Esophagus squamous epithelium (tissue), 4 donors: Measurements from ENCODE around the gene AGFG1.

Source experiments
- POLR2A ChIP-seq, 4 donors: fragments of 450-650 bp; IDR thresholded peaks; one replicate each; pipeline ENCODE4 v1.6.1; 2017; ENCODE audit warnings: antibody characterized with exemption in 4 of 4, mild to moderate bottlenecking in 4 of 4, moderate library complexity in 3 of 4
- TF ChIP-seq, protein P1 (sequence below), 6 experiments: fragments of 450-650 bp in 4 of 6; fragments of 200-600 bp in 2 of 6; sonication (generic) in 2 of 6; IDR thresholded peaks; one replicate each; pipeline ENCODE4 v1.5.1; 2016 to 2019; ENCODE audit warnings: antibody characterized with exemption in 6 of 6, mild to moderate bottlenecking in 4 of 6, moderate library complexity in 4 of 6

DNA sequence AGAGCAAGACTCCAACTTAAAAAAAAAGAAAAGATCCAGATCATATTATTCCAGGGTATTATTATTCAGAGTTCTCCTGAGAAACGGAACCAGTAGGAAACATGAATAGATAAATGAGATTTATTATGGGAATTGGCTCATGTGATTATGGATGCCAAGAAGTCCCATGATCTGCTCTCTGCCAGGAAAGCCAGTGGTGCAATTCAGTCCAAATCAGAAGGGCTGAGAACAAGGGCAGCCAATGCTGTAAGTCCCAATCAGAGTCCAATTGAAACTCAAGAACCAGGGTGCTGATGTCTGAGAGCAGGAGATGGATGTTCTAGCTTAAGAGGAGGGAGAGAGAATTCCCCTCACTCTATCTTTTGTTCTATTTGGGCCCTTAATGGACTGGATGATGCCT, 134.5 kb downstream of the AGFG1 start:
- TF ChIP-seq, protein P1, sequence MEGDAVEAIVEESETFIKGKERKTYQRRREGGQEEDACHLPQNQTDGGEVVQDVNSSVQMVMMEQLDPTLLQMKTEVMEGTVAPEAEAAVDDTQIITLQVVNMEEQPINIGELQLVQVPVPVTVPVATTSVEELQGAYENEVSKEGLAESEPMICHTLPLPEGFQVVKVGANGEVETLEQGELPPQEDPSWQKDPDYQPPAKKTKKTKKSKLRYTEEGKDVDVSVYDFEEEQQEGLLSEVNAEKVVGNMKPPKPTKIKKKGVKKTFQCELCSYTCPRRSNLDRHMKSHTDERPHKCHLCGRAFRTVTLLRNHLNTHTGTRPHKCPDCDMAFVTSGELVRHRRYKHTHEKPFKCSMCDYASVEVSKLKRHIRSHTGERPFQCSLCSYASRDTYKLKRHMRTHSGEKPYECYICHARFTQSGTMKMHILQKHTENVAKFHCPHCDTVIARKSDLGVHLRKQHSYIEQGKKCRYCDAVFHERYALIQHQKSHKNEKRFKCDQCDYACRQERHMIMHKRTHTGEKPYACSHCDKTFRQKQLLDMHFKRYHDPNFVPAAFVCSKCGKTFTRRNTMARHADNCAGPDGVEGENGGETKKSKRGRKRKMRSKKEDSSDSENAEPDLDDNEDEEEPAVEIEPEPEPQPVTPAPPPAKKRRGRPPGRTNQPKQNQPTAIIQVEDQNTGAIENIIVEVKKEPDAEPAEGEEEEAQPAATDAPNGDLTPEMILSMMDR (IDR thresholded peaks at IDR 0.05) = no peak
- TF ChIP-seq POLR2A (IDR thresholded peaks at IDR 0.05) = no peak
